DOHH2 (cell line): ENCODE measurements around the gene DNAJC4.

Experiments used
- H3F3A ChIP-seq: fragments of 200-600 bp; sonication (generic), shearing (Covaris generic); 2 replicates; pipeline ENCODE4 v1.6.0; 2016; ENCODE audit warnings: antibody characterized with exemption, mild to moderate bottlenecking; ENCODE audit not compliant: control insufficient read depth, insufficient read depth
- H3K27ac ChIP-seq: fragments of 200-600 bp; sonication (generic); 2 replicates; pipeline ENCODE4 v1.5.1; 2014; ENCODE audit warnings: low read depth, mild to moderate bottlenecking, low read length, moderate library complexity
- H3K27me3 ChIP-seq: fragments of 200-600 bp; sonication (generic); 2 replicates; pipeline ENCODE4 v1.6.1; 2014; ENCODE audit warnings: mild to moderate bottlenecking, low read length, mixed read lengths; ENCODE audit not compliant: control insufficient read depth
- H3K36me3 ChIP-seq: fragments of 200-600 bp; sonication (generic); 2 replicates; pipeline ENCODE4 v1.6.1; 2014; ENCODE audit warnings: mild to moderate bottlenecking, low read length, moderate library complexity, mixed read lengths; ENCODE audit not compliant: control insufficient read depth
- H3K4me1 ChIP-seq: fragments of 200-600 bp; sonication (generic); 2 replicates; pipeline ENCODE4 v1.6.1; 2014; ENCODE audit warnings: mild to moderate bottlenecking, low read length, mixed read lengths; ENCODE audit not compliant: control insufficient read depth
- H3K4me2 ChIP-seq: fragments of 200-600 bp; sonication (generic); 2 replicates; pipeline ENCODE4 v1.6.0; 2014; ENCODE audit warnings: mild to moderate bottlenecking, low read length, moderate library complexity
- H3K4me3 ChIP-seq: fragments of 200-600 bp; sonication (generic); 2 replicates; pipeline ENCODE4 v1.5.1; 2014; ENCODE audit warnings: mild to moderate bottlenecking, low read length, mixed read lengths
- H3K79me2 ChIP-seq: fragments of 200-600 bp; sonication (generic); 2 replicates; pipeline ENCODE4 v1.6.1; 2014; ENCODE audit warnings: mild to moderate bottlenecking, low read length, mixed read lengths; ENCODE audit not compliant: control insufficient read depth
- H3K9me2 ChIP-seq: fragments of 200-600 bp; sonication (generic); replicated peaks from 2 replicates; pipeline ENCODE4 v1.6.1; 2014; ENCODE audit warnings: mild to moderate bottlenecking, low read length, mixed read lengths; ENCODE audit not compliant: control insufficient read depth
- H3K9me3 ChIP-seq: fragments of 200-600 bp; sonication (generic); 2 replicates; pipeline ENCODE4 v1.6.1; 2014; ENCODE audit warnings: antibody characterized with exemption, low read length, mixed read lengths; ENCODE audit not compliant: control insufficient read depth, insufficient read depth
- H4K20me1 ChIP-seq: fragments of 200-600 bp; sonication (generic); 2 replicates; pipeline ENCODE4 v1.6.0; 2014; ENCODE audit warnings: low read depth, mild to moderate bottlenecking, antibody characterized with exemption, low read length, moderate library complexity; ENCODE audit not compliant: control insufficient read depth, insufficient read depth
- CTCF ChIP-seq: fragments of 200-600 bp; sonication (generic); IDR thresholded peaks from one replicate; pipeline ENCODE4 v1.5.1; 2014; ENCODE audit warnings: antibody characterized with exemption, mild to moderate bottlenecking, low read depth, low read length; ENCODE audit not compliant: poor library complexity, severe bottlenecking
- EZH2phosphoT487 ChIP-seq: fragments of 200-600 bp; sonication (generic); IDR thresholded peaks from 2 replicates; pipeline ENCODE4 v1.6.1; 2017; ENCODE audit warnings: borderline replicate concordance, mild to moderate bottlenecking, antibody characterized with exemption, low read length, moderate library complexity, mixed read lengths

Gene DNAJC4

GRCh38 chr11:64219354-64219684, 11.0 kb upstream of the DNAJC4 start:
- H3K27me3 ChIP-seq = no peaks in the 10 kb centered on the region
- H3K36me3 ChIP-seq = peaks cover 71% of the 10 kb centered on the region

GRCh38 chr11:64219755-64220154, 10.6 kb upstream of the DNAJC4 start:
- TF ChIP-seq EZH2phosphoT487 (no peak), CTCF (no peak)
- Histone ChIP-seq H3K4me3 (no peak overlapping the region), H3F3A (peaks cover 18% of the 10 kb centered on the region), H3K79me2 (peaks cover 3% of the 10 kb centered on the region; the same call in 1 of the 2 replicates), H3K9me3 (no peaks in the 10 kb centered on the region), H3K27ac (no peak overlapping the region), H3K4me1 (peaks cover 30% of the 10 kb centered on the region), H3K27me3 (no peaks in the 10 kb centered on the region), H4K20me1 (no peaks in the 10 kb centered on the region), H3K9me2 (no peaks in the 10 kb centered on the region), H3K4me2 (no peak overlapping the region), H3K36me3 (peaks cover 72% of the 10 kb centered on the region)

More at GRCh38 chr11:64219354-64219684, 11.0 kb upstream of the DNAJC4 start:
- peaks cover 30% of the 10 kb centered on the region for H3K4me1 ChIP-seq
- TF ChIP-seq EZH2phosphoT487 (no peak), CTCF (no peak)
- H3K27ac ChIP-seq = no peak overlapping the region
- no peaks in the 10 kb centered on the region for H3K9me3 ChIP-seq
- no peaks in the 10 kb centered on the region for H3K9me2 ChIP-seq
- H3K4me3 ChIP-seq = no peak overlapping the region
- peaks cover 3% of the 10 kb centered on the region; the same call in 1 of the 2 replicates for H3K79me2 ChIP-seq
- H4K20me1 ChIP-seq = no peaks in the 10 kb centered on the region
- H3F3A ChIP-seq = peaks cover 22% of the 10 kb centered on the region
- no peak overlapping the region for H3K4me2 ChIP-seq

GRCh38 chr11:64220271-64220670, 10.1 kb upstream of the DNAJC4 start:
- Histone ChIP-seq H3F3A (peaks cover 12% of the 10 kb centered on the region), H3K79me2 (peaks cover 8% of the 10 kb centered on the region), H3K4me3 (no peak overlapping the region), H3K9me2 (no peaks in the 10 kb centered on the region), H3K9me3 (no peaks in the 10 kb centered on the region), H3K27me3 (no peaks in the 10 kb centered on the region), H3K36me3 (peaks cover 72% of the 10 kb centered on the region), H3K4me2 (no peak overlapping the region), H3K27ac (no peak overlapping the region), H3K4me1 (peaks cover 30% of the 10 kb centered on the region), H4K20me1 (no peaks in the 10 kb centered on the region)
- TF ChIP-seq EZH2phosphoT487 (no peak), CTCF (no peak)
